ENCODE measurements around the gene LRRC57.

LRRC57 gene

DNA sequence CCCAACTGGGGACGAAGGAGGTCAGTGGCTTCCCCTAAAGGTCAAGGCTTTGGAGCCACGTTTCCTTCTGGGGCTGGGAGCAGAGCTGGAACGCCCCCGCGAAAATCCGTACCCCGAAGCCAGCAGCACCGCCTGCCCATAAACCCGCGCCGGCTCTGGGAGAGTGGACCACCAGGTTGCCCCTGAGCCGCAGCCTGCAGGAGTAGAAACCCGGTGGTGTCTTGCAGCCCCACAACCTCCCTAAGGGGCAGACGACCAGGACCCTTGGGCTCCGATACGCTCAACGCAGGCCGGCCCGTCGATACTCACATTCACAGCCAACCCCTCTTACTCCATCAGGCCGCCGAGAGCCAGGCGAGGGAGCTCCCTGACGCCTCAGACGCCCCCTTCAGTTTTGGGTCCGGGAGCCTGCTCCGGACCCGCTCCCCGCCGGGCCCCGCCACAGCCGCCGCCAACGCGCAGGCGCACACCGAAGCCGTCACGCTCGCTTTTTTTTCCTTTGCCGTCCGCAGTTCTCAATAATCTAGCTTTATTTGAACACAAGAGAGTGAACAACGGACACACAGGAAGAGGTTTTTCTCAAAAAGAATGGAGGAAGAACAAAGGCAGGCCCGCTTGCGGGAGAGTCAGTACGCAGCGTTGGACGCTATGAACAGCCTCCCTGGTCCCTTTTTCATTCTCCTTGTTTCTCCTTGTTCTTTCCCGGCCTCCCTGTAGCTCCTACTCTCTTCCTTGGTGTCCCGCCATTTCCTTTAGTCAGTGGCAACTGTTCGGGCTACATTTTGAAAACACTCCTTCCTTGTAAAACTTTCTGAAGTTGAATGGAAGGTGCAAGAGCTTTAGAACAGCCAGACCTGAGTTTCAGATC, 57.7 kb downstream of the LRRC57 start, which contains the start of gene ZNF106:
ZNF106 (minus strand) TSS at position 471 of the 868 bp plus-strand sequence. CDS start 18,852 bp downstream, outside the sequence.
- DNase-seq (ENCODE audit: low spot score): peak; percentile 94

DNA sequence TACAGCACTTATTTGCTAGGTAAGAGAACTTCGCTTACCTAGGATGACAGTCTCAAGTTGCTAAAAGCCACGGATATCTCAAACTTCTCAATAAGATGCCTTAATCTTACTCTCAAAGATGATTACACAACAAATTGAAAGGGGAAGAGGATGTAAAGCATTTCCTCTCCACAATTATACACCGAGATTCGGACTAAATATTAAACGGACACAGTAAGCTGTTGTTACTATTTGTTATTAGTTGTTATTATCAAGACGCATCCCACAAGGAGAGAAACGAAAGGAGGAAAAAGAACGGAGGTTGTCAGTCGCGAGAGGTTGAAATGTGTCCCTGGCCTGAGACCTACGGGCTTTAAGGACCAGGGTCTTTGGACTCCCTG, 58.3 kb downstream of the LRRC57 start:
- peak; percentile 28 for DNase-seq (ENCODE audit: low spot score)
